MM.1S (cell line): ENCODE results near the gene SYNCRIP.

Experiments used
- DNase-seq: peaks from one replicate; pipeline ENCODE4 v3.0.0-alpha.2; 2015
- H2AFZ ChIP-seq: fragments of 300-600 bp; sonication (generic); 2 replicates; pipeline ENCODE4 v1.6.0; 2016; ENCODE audit warnings: antibody characterized with exemption, low read length
- H3F3A ChIP-seq: fragments of 300-600 bp; sonication (generic); 2 replicates; pipeline ENCODE4 v1.6.1; 2016; ENCODE audit warnings: mild to moderate bottlenecking, antibody characterized with exemption, low read length, moderate library complexity, mixed read lengths; ENCODE audit not compliant: insufficient read depth
- H3K27ac ChIP-seq: fragments of 300-600 bp; sonication (generic); 2 replicates; pipeline ENCODE4 v1.5.1; 2016; ENCODE audit warnings: mild to moderate bottlenecking, low read length
- H3K27me3 ChIP-seq: fragments of 300-600 bp; sonication (generic); replicated peaks from 2 replicates; pipeline ENCODE4 v1.6.0; 2016; ENCODE audit warnings: low read length; ENCODE audit not compliant: insufficient read depth
- H3K36me3 ChIP-seq: fragments of 300-600 bp; sonication (generic); replicated peaks from 2 replicates; pipeline ENCODE4 v1.6.1; 2016; ENCODE audit warnings: mild to moderate bottlenecking, low read length, mixed read lengths; ENCODE audit not compliant: insufficient read depth
- H3K4me1 ChIP-seq: fragments of 300-600 bp; sonication (generic); 2 replicates; pipeline ENCODE4 v1.6.1; 2016; ENCODE audit warnings: low read length, mixed read lengths
- H3K4me2 ChIP-seq: fragments of 300-600 bp; sonication (generic); 2 replicates; pipeline ENCODE4 v1.6.0; 2016; ENCODE audit warnings: low read depth, low read length
- H3K4me3 ChIP-seq: fragments of 300-600 bp; sonication (generic); 2 replicates; pipeline ENCODE4 v1.5.1; 2016; ENCODE audit warnings: low read length, mixed read lengths
- H3K79me2 ChIP-seq: fragments of 300-600 bp; sonication (generic); 2 replicates; pipeline ENCODE4 v1.6.1; 2016; ENCODE audit warnings: mixed run types, low read length, mixed read lengths
- H3K9ac ChIP-seq: fragments of 300-600 bp; sonication (generic); 2 replicates; pipeline ENCODE4 v1.6.1; 2016; ENCODE audit warnings: low read length, mixed read lengths
- H3K9me2 ChIP-seq: fragments of 300-600 bp; sonication (generic); replicated peaks from 2 replicates; pipeline ENCODE4 v1.6.1; 2016; ENCODE audit warnings: mild to moderate bottlenecking, low read length, mixed read lengths; ENCODE audit not compliant: insufficient read depth
- H3K9me3 ChIP-seq: fragments of 300-600 bp; sonication (generic); replicated peaks from 2 replicates; pipeline ENCODE4 v1.6.1; 2016; ENCODE audit warnings: mild to moderate bottlenecking, low read length, mixed read lengths; ENCODE audit not compliant: insufficient read depth
- H4K20me1 ChIP-seq: fragments of 300-600 bp; sonication (generic); 2 replicates; pipeline ENCODE4 v1.6.1; 2016; ENCODE audit warnings: mild to moderate bottlenecking, low read length, moderate library complexity, mixed read lengths; ENCODE audit not compliant: insufficient read depth
- CTCF ChIP-seq: fragments of 300-600 bp; sonication (generic); IDR thresholded peaks from 2 replicates; pipeline ENCODE4 v1.5.1; 2016; ENCODE audit warnings: antibody characterized with exemption, low read length, mixed read lengths
- EZH2 ChIP-seq: fragments of 300-600 bp; sonication (generic); optimal IDR thresholded peaks from 2 replicates; pipeline ENCODE3; 2017; ENCODE audit warnings: low read depth, mild to moderate bottlenecking, antibody characterized with exemption, low read length, mixed read lengths
- EZH2phosphoT487 ChIP-seq: fragments of 300-600 bp; sonication (generic); IDR thresholded peaks from 2 replicates; pipeline ENCODE4 v1.6.1; 2018; ENCODE audit warnings: antibody characterized with exemption, low read length

The SYNCRIP gene

GRCh38 chr6:85680388-85680787 is 37.7 kb upstream of the SYNCRIP start:
- no peak for TF ChIP-seq EZH2
- no peak for TF ChIP-seq CTCF
- TF ChIP-seq EZH2phosphoT487: no peak

GRCh38 chr6:85679445-85680123 is 36.9 kb upstream of the SYNCRIP start:
- H3K36me3 ChIP-seq: peaks cover 12% of the 10 kb centered on the region; the same call in 1 of the 2 replicates
- H3K9me3 ChIP-seq: no peaks in the 10 kb centered on the region
- no peaks in the 10 kb centered on the region for H3K27me3 ChIP-seq
- H3K9ac ChIP-seq: peak overlapping the region; percentile 91
- H3K4me3 ChIP-seq: peak overlapping the region; percentile 75
- DNase-seq: no peak
- peak overlapping the region; percentile 96 for H3K27ac ChIP-seq
- H2AFZ ChIP-seq: peak overlapping the region; percentile 75
- peak overlapping the region; percentile 92 for H3K4me2 ChIP-seq
- H3K4me1 ChIP-seq: peaks cover 14% of the 10 kb centered on the region
- H3K9me2 ChIP-seq: no peaks in the 10 kb centered on the region
- H3F3A ChIP-seq: peaks cover 56% of the 10 kb centered on the region
- H3K79me2 ChIP-seq: peaks cover 48% of the 10 kb centered on the region
- TF ChIP-seq EZH2phosphoT487 (no peak), EZH2 (no peak), CTCF (no peak)
- peaks cover 20% of the 10 kb centered on the region for H4K20me1 ChIP-seq

More at GRCh38 chr6:85680388-85680787, 37.7 kb upstream of the SYNCRIP start:
- Histone ChIP-seq H3K4me1 (peaks cover 17% of the 10 kb centered on the region), H3F3A (peaks cover 51% of the 10 kb centered on the region), H3K79me2 (peaks cover 40% of the 10 kb centered on the region), H3K9ac (peak overlapping the region; percentile 91; the same call in 1 of the 2 replicates), H3K27ac (peak overlapping the region; percentile 96; the same call in 1 of the 2 replicates), H3K4me3 (peak overlapping the region; percentile 75), H3K27me3 (no peaks in the 10 kb centered on the region), H3K9me3 (no peaks in the 10 kb centered on the region), H3K9me2 (no peaks in the 10 kb centered on the region), H2AFZ (peak overlapping the region; percentile 75), H4K20me1 (peaks cover 20% of the 10 kb centered on the region), H3K36me3 (peaks cover 8% of the 10 kb centered on the region; the same call in 1 of the 2 replicates), H3K4me2 (peak overlapping the region; percentile 92)
- no peak for DNase-seq

- H3K4me3 ChIP-seq: peak overlapping the region; percentile 96
- TF ChIP-seq CTCF: no peak
- TF ChIP-seq EZH2: no peak
- TF ChIP-seq EZH2phosphoT487: no peak
- no peaks in the 10 kb centered on the region for H3K9me3 ChIP-seq
- peaks cover 20% of the 10 kb centered on the region for H4K20me1 ChIP-seq
- H3K4me1 ChIP-seq: peaks cover 14% of the 10 kb centered on the region
- H3K9me2 ChIP-seq: no peaks in the 10 kb centered on the region
- H3K9ac ChIP-seq: peak overlapping the region; percentile 94
- DNase-seq: peak; percentile 97
- peak overlapping the region; percentile 92 for H3K4me2 ChIP-seq
- peak overlapping the region; percentile 96 for H3K27ac ChIP-seq
- no peaks in the 10 kb centered on the region for H3K27me3 ChIP-seq
- H3K79me2 ChIP-seq: peaks cover 56% of the 10 kb centered on the region
- H3F3A ChIP-seq: peaks cover 64% of the 10 kb centered on the region
- H2AFZ ChIP-seq: peak overlapping the region; percentile 75
- H3K36me3 ChIP-seq: peaks cover 12% of the 10 kb centered on the region; the same call in 1 of the 2 replicates
These were observed 36.1 kb upstream of the SYNCRIP start for GRCh38 chr6:85678602-85679444.
